Liver (tissue), 3 donors: Measurements from ENCODE around the gene TMEM50A.
"Not testable (repeated sequence)": the region's sequence is repeated elsewhere in the genome, so short reads cannot be mapped to it uniquely, and the experiment has no call there.

Source experiments
- CTCF ChIP-seq: fragments of 150-350 bp; IDR thresholded peaks from 2 replicates; pipeline ENCODE4 v1.5.1; 2017; ENCODE audit warnings: improper control_type of control experiment, low read depth, low read length; ENCODE audit not compliant: missing input control
- HNF4A ChIP-seq, 2 donors: conservative IDR thresholded peaks; 2 replicates each; pipeline ENCODE4 v1.6.1; 2016; ENCODE audit warnings: antibody characterized with exemption in 2 of 2, mild to moderate bottlenecking in 2 of 2
- JUND ChIP-seq, 2 donors: IDR thresholded peaks; 2 replicates each; pipeline ENCODE4 v1.6.1; 2016; ENCODE audit warnings: antibody characterized with exemption in 2 of 2
- RAD21 ChIP-seq, 2 donors: IDR thresholded peaks; 2 replicates each; pipeline ENCODE4 v1.6.1; 2016; ENCODE audit warnings: antibody characterized with exemption in 2 of 2, mild to moderate bottlenecking in 2 of 2
- SP1 ChIP-seq: IDR thresholded peaks from 2 replicates; pipeline ENCODE4 v1.6.1; 2018; ENCODE audit warnings: antibody characterized with exemption, mild to moderate bottlenecking
- YY1 ChIP-seq: IDR thresholded peaks from 2 replicates; pipeline ENCODE4 v1.6.1; 2016; ENCODE audit warnings: antibody characterized with exemption, mild to moderate bottlenecking
- donor health status: healthy.
- donor health status: healthy.

GRCh38 chr1:25382543-25382942 is 44.4 kb downstream of the TMEM50A start:
- TF ChIP-seq CTCF; JUND (IDR thresholded peaks at IDR 0.05); SP1; HNF4A (conservative IDR thresholded peaks at IDR 0.05); YY1; RAD21 (IDR thresholded peaks at IDR 0.05): not testable (repeated sequence)
